OCI-LY3 (cell line): Measurements from ENCODE around the gene CASP10.

ENCODE experiments used
- CTCF ChIP-seq: fragments of 200-600, 300-600 bp; sonication (generic); IDR thresholded peaks from 2 replicates; pipeline ENCODE4 v1.5.1; 2014; ENCODE audit warnings: antibody characterized with exemption, low read length, low read depth
- EZH2phosphoT487 ChIP-seq: fragments of 200-600 bp; shearing (Covaris generic); IDR thresholded peaks from 2 replicates; pipeline ENCODE4 v1.6.1; 2018; ENCODE audit warnings: antibody characterized with exemption, mixed run types, low read depth

GRCh38 chr2:201174687-201175086 lies 8.3 kb upstream of the CASP10 start:
- no peak for TF ChIP-seq CTCF
- no peak for TF ChIP-seq EZH2phosphoT487
